ENCODE results near the gene PRPF19. TPM values are rescaled to one million over a fixed set of nuclear protein-coding genes. Genes with fewer than 3 reads are reported as not detected.
A peak's percentile ranks its signal among the peaks of the same experiment; 100 is the strongest.

PRPF19 gene
- total and polyA plus RNA-seq, 9 of the 15 experiments (the other 6 are each of a cell fraction or from before 2014, with no cell fraction given), result 9.4 to 212 (median 73.2) TPM

DNA sequence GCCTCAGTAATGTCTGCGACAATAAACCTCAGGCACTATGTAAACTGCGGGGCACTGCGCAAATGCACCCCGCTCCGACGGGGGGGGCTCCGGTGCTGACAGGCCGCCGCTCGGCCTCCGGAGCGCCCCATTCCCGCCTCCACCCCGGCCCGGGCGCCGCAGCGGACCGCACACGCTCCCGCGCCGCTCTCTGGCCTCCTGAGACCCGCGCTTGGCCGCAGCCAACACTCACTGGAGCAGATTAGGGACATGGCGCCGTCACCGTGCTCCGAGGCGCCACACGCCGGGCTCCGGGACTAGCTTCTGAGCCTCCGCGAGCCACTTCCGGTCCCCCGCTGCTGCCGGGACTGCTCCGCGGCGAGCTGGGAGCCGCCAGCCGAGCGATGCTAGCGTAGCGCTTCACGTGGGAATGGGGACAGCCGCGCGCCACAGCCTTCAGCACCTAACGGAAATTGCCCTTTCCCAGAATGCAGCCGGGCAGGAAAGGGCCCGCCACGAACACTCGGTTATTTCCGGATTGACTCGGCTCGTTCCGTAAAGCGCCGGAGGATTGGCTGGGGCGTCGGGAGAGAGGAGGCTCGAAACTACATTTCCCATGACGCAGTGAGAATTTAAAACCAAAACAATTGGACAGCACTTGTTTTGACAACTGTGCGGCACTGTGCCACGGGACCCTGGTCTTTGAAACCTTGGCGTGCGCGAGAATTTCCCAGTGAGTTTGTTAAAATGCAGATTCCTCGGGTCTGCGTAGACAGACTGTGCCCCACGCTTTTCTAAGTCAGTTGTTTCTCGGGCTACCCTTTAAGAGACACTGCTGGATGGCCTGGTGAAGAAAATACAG is at the start of gene PRPF19 (continued):
- TF ChIP-seq, protein P1, sequence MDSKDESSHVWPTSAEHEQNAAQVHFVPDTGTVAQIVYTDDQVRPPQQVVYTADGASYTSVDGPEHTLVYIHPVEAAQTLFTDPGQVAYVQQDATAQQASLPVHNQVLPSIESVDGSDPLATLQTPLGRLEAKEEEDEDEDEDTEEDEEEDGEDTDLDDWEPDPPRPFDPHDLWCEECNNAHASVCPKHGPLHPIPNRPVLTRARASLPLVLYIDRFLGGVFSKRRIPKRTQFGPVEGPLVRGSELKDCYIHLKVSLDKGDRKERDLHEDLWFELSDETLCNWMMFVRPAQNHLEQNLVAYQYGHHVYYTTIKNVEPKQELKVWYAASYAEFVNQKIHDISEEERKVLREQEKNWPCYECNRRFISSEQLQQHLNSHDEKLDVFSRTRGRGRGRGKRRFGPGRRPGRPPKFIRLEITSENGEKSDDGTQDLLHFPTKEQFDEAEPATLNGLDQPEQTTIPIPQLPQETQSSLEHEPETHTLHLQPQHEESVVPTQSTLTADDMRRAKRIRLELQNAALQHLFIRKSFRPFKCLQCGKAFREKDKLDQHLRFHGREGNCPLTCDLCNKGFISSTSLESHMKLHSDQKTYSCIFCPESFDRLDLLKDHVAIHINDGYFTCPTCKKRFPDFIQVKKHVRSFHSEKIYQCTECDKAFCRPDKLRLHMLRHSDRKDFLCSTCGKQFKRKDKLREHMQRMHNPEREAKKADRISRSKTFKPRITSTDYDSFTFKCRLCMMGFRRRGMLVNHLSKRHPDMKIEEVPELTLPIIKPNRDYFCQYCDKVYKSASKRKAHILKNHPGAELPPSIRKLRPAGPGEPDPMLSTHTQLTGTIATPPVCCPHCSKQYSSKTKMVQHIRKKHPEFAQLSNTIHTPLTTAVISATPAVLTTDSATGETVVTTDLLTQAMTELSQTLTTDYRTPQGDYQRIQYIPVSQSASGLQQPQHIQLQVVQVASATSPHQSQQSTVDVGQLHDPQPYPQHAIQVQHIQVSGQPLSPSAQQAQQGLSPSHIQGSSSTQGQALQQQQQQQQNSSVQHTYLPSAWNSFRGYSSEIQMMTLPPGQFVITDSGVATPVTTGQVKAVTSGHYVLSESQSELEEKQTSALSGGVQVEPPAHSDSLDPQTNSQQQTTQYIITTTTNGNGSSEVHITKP (IDR thresholded peaks at IDR 0.05; ENCODE audit: partially characterized antibody), result no peak
- TF ChIP-seq ZNF436 (CRISPR knock-in tag; IDR thresholded peaks at IDR 0.05), result no peak
- TF ChIP-seq RNF2 (IDR thresholded peaks at IDR 0.05), result peak; percentile 19; the same call in 1 of the 2 replicates

DNA sequence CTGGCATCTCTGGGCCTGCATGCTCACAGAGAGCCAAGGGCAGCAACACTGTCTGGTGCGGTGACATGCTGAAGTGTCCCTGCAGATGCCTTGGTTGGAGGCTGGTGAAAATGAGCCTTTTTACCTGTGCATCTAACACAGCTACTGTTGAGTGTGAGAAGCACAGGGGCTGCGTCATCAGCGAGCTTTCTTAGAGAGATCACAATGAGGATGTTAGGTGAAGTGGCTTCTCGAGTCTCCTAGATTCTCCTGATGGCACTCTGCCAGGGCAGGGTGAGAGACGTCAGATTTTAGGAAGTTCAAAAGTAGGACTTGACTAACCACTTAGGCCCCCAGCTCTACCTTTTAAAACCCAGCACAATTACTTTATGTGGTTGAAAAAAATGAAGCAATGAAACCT is 49.2 kb upstream of the PRPF19 start:
- no peaks in the 10 kb centered on the region for H3K9me1 ChIP-seq (ENCODE audit: control insufficient read depth, insufficient read depth, low read length)
- H3K27me3 ChIP-seq (ENCODE audit: control insufficient read depth in 2 of 2, insufficient read depth in 2 of 2, low read length in 2 of 2), result peaks cover 40 to 71% of the 10 kb centered on the region in 2 experiments
- no peak for FAIRE-seq
- no peak for DNase-seq (ENCODE audit: extremely low read depth in 1 of 4, low spot score in 3 of 4)
- ChIA-PET POLR2A (interaction anchor here (1.1 kb wide), 1 partner anchor 9 kb away, joined by 3 read pairs; no protein-coding TSS in a partner anchor), CTCF (ENCODE audit: low intra/inter-chr PET ratio) (no interaction called here)
- no peak overlapping the region for H3K4me3 ChIP-seq
- no peak overlapping the region for H3K27ac ChIP-seq (ENCODE audit: extremely low read depth, low read depth, low read length)
- 0% methylated on average over 5 of the region's 5 CpGs for WGBS (ENCODE audit: insufficient coverage, low coverage, missing lambda C conversion rate)
- intact Hi-C loops (cut with micrococcal nuclease) (no loop called here), in situ Hi-C loops (cut with MboI) (no loop called here)
- no peaks in the 10 kb centered on the region for H3K79me2 ChIP-seq (ENCODE audit: control insufficient read depth, insufficient read depth, low read length)
- no peak overlapping the region for H2AFZ ChIP-seq (ENCODE audit: low read depth, low read length)
- H3K36me3 ChIP-seq (ENCODE audit: control insufficient read depth, insufficient read depth, low read length), result no peaks in the 10 kb centered on the region
- H4K20me1 ChIP-seq (replicated peaks; ENCODE audit: control insufficient read depth, insufficient read depth, low read length), result 0 out of 2 replicates have a peak, but pooled peaks cover 3% of the 10 kb centered on the region
- no peaks in the 10 kb centered on the region for H3K9me3 ChIP-seq (replicated peaks; ENCODE audit: control insufficient read depth, insufficient read depth, low read depth, low read length)
- no TSS peak for BruUV-seq (replicated peaks)
- H3K4me2 ChIP-seq (ENCODE audit: insufficient read depth, low read length), result no peak overlapping the region
- TF ChIP-seq, protein P2, sequence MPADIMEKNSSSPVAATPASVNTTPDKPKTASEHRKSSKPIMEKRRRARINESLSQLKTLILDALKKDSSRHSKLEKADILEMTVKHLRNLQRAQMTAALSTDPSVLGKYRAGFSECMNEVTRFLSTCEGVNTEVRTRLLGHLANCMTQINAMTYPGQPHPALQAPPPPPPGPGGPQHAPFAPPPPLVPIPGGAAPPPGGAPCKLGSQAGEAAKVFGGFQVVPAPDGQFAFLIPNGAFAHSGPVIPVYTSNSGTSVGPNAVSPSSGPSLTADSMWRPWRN (IDR thresholded peaks at IDR 0.05; ENCODE audit: low read depth), result no peak
- TF ChIP-seq, protein P3, sequence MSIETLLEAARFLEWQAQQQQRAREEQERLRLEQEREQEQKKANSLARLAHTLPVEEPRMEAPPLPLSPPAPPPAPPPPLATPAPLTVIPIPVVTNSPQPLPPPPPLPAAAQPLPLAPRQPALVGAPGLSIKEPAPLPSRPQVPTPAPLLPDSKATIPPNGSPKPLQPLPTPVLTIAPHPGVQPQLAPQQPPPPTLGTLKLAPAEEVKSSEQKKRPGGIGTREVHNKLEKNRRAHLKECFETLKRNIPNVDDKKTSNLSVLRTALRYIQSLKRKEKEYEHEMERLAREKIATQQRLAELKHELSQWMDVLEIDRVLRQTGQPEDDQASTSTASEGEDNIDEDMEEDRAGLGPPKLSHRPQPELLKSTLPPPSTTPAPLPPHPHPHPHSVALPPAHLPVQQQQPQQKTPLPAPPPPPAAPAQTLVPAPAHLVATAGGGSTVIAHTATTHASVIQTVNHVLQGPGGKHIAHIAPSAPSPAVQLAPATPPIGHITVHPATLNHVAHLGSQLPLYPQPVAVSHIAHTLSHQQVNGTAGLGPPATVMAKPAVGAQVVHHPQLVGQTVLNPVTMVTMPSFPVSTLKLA (conservative IDR thresholded peaks at IDR 0.05), result no peak
- TF ChIP-seq, protein P4, sequence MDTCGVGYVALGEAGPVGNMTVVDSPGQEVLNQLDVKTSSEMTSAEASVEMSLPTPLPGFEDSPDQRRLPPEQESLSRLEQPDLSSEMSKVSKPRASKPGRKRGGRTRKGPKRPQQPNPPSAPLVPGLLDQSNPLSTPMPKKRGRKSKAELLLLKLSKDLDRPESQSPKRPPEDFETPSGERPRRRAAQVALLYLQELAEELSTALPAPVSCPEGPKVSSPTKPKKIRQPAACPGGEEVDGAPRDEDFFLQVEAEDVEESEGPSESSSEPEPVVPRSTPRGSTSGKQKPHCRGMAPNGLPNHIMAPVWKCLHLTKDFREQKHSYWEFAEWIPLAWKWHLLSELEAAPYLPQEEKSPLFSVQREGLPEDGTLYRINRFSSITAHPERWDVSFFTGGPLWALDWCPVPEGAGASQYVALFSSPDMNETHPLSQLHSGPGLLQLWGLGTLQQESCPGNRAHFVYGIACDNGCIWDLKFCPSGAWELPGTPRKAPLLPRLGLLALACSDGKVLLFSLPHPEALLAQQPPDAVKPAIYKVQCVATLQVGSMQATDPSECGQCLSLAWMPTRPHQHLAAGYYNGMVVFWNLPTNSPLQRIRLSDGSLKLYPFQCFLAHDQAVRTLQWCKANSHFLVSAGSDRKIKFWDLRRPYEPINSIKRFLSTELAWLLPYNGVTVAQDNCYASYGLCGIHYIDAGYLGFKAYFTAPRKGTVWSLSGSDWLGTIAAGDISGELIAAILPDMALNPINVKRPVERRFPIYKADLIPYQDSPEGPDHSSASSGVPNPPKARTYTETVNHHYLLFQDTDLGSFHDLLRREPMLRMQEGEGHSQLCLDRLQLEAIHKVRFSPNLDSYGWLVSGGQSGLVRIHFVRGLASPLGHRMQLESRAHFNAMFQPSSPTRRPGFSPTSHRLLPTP (IDR thresholded peaks at IDR 0.05; ENCODE audit: borderline replicate concordance, extremely low read depth, insufficient read length), result no peak
- TF ChIP-seq HMG20A (CRISPR knock-in tag; conservative IDR thresholded peaks at IDR 0.05) (no peak), SRSF1 (IDR thresholded peaks at IDR 0.05; ENCODE audit: low read depth, low read length) (no peak), NFIC (IDR thresholded peaks at IDR 0.05) (peak; percentile 40)
- ATAC-seq, result no peak
- no peak overlapping the region for H3K9ac ChIP-seq (ENCODE audit: insufficient read depth in 1 of 2, low read depth in 2 of 2, low read length in 2 of 2)
- peaks cover 0 to 6% of the 10 kb centered on the region in 2 experiments; a peak in 3 of 5 replicates for H3K4me1 ChIP-seq (replicated peaks in 1 of 2; ENCODE audit: control insufficient read depth in 2 of 2, insufficient read depth in 2 of 2, low read length in 2 of 2)
